UCSD-AML1 (cell line): Measurements from ENCODE around the gene HSP90B1.

ENCODE experiments used
- DNase-seq: peaks from one replicate; lab custom pipeline; 2025; ENCODE audit not compliant: unreplicated experiment; lab: John Stamatoyannopoulos, UW

The HSP90B1 gene

DNA sequence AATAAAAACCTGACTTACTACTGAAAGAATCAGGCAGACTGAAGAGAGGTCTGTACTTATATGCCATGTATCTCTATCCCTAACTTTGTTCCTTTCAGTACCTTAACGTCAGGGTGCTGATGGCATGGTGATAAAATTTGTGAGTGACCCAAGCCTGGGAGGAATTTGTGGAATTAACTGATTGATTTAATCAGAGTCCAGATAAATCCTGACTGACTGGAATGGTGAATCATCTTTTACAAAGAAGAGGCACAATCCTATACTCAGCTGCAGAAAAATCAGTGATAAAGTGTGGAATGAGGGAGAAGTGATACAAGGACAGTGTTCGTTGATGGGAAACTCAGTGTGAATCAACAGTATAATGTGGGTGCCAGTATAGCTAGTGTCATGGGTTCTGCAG lies 39.2 kb downstream of the HSP90B1 start:
- DNase-seq = no peak

DNA sequence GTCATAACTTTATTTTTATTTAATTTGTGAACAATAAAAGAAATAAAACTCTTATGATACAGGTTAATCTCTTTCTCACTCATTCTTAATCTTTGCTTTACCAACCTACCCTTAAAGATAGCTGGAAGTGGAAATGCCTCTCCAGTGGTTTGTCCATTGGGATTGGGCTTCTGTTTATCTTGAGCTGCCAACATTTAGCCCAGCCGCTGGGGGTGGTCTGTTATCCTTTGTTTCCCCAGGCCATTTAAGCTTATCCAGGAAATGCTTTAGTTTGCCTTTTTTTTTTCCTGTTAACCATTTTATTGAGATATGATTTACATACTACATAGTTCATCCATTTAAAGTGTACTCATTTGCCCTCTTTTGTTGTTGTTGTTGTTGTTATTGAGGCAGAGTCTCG lies 43.7 kb downstream of the HSP90B1 start:
- no peak for DNase-seq

DNA sequence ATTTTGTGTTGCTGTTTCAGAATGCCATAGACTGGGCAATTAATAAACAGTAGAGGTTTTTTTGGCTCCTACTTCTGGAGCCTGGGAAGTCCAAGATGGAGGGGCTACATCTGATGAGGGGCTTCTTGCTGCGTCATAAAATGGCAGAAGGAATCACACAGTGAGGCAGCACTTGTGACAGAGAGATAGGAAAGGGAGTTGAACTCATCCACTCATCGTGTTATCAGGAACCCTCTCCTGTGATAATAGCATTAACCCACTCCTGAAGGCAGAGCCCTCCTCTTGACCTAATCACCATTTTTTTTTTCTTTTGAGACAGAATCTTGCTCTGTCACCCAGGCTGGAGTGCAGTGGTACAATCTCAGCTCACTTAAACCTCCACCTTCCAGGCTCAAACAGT lies 45.2 kb downstream of the HSP90B1 start:
- DNase-seq = no peak

DNA sequence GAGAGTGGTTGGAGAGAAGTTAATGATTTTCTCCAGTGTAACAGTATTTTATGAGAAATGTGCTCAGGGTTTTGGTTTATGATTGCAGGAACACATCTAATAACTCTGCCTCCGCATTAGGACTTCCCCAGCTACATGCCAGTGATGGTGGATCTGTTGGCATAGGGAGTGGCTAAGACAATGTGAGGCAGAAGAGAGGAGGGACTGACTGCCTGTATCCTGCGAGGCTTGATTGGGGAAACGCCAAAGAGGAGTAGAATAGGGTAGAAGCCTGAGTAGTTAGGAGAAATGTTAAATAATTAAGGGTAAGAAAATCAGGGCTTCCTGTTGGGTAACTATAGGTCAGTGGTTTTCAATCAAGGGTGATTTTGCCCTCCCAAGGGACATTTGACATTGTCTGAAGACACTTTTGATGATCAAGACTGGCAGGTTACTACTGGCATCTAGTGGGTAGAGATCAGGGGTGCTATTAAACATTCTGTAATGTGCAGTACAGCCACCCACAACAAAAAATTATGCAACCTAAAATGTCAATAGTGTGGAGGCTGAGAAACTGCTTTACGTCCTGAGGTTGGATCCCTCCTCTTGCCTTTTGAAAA lies 48.3 kb downstream of the HSP90B1 start:
- no peak for DNase-seq

DNA sequence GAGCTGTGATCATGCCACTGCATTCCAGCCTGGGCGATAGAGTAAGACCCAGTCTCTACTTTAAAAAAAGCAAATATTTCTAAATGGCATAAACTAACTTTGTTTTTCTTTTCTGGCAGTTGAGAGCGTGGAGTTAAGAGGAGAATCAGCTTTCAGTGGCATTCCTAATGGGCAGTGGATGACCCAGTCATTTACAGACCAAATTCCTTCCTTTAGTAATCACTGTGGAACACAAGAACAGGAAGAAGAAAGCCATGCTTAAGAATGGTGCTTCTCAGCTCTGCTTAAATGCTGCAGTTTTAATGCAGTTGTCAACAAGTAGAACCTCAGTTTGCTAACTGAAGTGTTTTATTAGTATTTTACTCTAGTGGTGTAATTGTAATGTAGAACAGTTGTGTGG lies 56.6 kb downstream of the HSP90B1 start:
- DNase-seq = no peak

DNA sequence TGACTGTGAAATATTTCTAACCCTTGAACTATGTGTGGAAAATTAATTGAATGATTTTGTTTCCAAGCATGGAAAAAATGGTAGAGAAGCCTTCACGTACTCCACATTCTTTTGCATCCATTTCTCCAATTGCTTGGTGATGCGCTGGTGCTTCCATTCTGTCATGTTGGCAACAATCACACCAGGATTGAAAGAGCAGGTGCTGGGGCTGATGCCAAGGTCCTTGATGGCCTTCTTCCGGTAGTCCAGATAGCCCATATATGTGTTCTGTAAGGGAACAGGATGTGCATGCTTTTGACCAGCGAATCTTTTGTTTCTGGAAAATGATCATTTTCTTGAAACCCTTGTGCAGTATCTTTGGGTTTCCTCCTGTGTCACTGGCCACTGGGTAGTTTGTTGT lies 64.0 kb downstream of the HSP90B1 start:
- DNase-seq = no peak

DNA sequence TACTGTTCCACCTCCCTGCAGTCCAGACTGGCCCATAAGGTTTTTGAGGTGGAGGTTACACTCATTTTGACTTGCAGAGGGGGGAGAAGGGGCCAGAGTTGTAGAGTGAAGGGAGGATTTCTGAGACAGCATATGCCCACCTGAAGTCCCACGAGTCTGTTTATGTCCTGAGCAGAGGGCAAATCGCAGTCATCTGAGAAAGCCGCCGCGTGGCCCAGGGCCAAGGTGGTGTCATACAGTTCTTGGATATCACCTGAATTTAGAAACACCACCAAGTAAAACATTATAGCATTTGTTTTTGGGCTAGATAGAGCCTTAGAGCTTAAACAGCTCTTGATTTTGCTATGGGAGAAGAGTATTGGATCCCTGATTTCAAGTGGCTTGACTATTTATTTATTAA lies 66.4 kb downstream of the HSP90B1 start:
- DNase-seq = no peak

DNA sequence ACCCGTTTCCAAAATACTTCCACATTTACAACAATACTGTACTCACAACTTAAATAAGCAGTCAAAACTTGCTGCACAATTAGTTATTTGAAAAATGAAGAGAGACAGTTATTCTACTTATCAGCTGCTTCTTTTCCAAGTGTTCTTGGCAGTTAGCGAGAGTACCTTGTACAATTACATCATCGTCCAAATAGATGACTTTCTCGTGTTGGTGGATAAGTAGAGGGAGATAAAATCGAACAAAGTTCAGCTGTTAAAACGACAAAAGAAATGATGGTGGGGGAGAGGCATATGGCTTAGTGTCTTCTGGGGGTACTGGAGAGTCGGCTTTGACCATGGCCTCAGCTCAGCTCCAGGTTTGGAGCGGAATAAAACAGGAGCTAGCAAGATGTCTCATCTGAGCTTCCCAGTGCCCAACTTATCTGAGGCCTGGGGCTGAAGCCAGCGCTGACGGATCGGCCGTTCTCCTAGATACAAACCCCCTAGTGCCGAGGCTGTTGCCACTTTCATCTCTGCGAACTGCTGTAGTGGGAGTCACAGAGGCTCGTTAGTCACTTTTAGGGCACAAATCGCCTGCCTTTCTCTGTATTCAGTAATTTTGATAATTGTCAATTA lies 67.2 kb downstream of the HSP90B1 start:
- DNase-seq = no peak
